Measurements from ENCODE around the gene BRI3BP.
"Not testable (repeated sequence)": the region's sequence is repeated elsewhere in the genome, so short reads cannot be mapped to it uniquely, and the experiment has no call there.

The BRI3BP gene

GRCh38 chr12:124972211-124972610, 21.2 kb upstream of the BRI3BP start:
- DNase-seq (ENCODE audit: low spot score): no peak

- no peak for DNase-seq (ENCODE audit: low spot score)
Observed at GRCh38 chr12:124975276-124975675, 18.2 kb upstream of the BRI3BP start.

GRCh38 chr12:124976999-124977398, 16.4 kb upstream of the BRI3BP start:
- no peak for DNase-seq (ENCODE audit: low spot score)

- DNase-seq (ENCODE audit: low spot score): no peak
Observed at GRCh38 chr12:124979568-124979967, 13.9 kb upstream of the BRI3BP start.

- DNase-seq (ENCODE audit: low spot score): no peak
Observed at GRCh38 chr12:124980098-124980892, 13.2 kb upstream of the BRI3BP start.

- DNase-seq (ENCODE audit: low spot score): not testable (repeated sequence)
Observed at GRCh38 chr12:124986876-124987275, 6.6 kb upstream of the BRI3BP start.

- DNase-seq (ENCODE audit: low spot score): peak; percentile 34
Observed at GRCh38 chr12:124992874-124993625, 395 bp upstream of the BRI3BP start.

- DNase-seq (ENCODE audit: low spot score): no peak
Observed at GRCh38 chr12:124994437-124994975, 1.1 kb downstream of the BRI3BP start.

- DNase-seq (ENCODE audit: low spot score): no peak
Observed at GRCh38 chr12:124995200-124995961, 1.9 kb downstream of the BRI3BP start.

GRCh38 chr12:124998705-124999104, 5.3 kb downstream of the BRI3BP start:
- DNase-seq (ENCODE audit: low spot score): no peak

- no peak for DNase-seq (ENCODE audit: low spot score)
Observed at GRCh38 chr12:125001636-125002035, 8.2 kb downstream of the BRI3BP start.

- DNase-seq (ENCODE audit: low spot score): no peak
Observed at GRCh38 chr12:125003021-125003420, 9.6 kb downstream of the BRI3BP start.

GRCh38 chr12:125004621-125005020, 11.2 kb downstream of the BRI3BP start:
- DNase-seq (ENCODE audit: low spot score): no peak

GRCh38 chr12:125005652-125006051, 12.2 kb downstream of the BRI3BP start:
- no peak for DNase-seq (ENCODE audit: low spot score)

- no peak for DNase-seq (ENCODE audit: low spot score)
Observed at GRCh38 chr12:125006365-125006764, 12.9 kb downstream of the BRI3BP start.

GRCh38 chr12:125013816-125014442, 20.5 kb downstream of the BRI3BP start:
- no peak for DNase-seq (ENCODE audit: low spot score)

GRCh38 chr12:125014526-125014925, 21.1 kb downstream of the BRI3BP start:
- no peak for DNase-seq (ENCODE audit: low spot score)

- no peak for DNase-seq (ENCODE audit: low spot score)
Observed at GRCh38 chr12:125015680-125016310, 22.4 kb downstream of the BRI3BP start.

GRCh38 chr12:125017801-125018200, 24.4 kb downstream of the BRI3BP start:
- DNase-seq (ENCODE audit: low spot score): no peak

- no peak for DNase-seq (ENCODE audit: low spot score)
Observed at GRCh38 chr12:125018356-125018755, 24.9 kb downstream of the BRI3BP start.

- DNase-seq (ENCODE audit: low spot score): no peak
Observed at GRCh38 chr12:125021096-125021495, 27.7 kb downstream of the BRI3BP start.
